Caco-2 (cell line): ENCODE data around the gene C10orf67. TPM values are rescaled to one million over a fixed set of nuclear protein-coding genes. Genes with fewer than 3 reads are reported as not detected.

Source experiments
- BruUV-seq: library from RNA; stranded (reverse); fragments of 400-500 nt; replicated peaks from 2 replicates; lab custom pipeline; 2021; lab: Mats Ljungman, UMichigan
- CTCF ChIA-PET: fragments of 300-600 bp; sonication (Branson Sonifier 250); formaldehyde crosslinking; loops from one replicate; lab custom pipeline; 2022; ENCODE audit warnings: antibody characterized with exemption; lab: Charles Lee
- POLR2A ChIA-PET: fragments of 300-600 bp; sonication (Branson Sonifier 250); formaldehyde crosslinking; loops from one replicate; lab custom pipeline; 2022; ENCODE audit warnings: antibody characterized with exemption; lab: Charles Lee
- DNase-seq, 2 experiments: peaks; one replicate each; pipeline versions ENCODE4 v3.0.0 to v3.0.0-alpha.2; 2020 to 2022
- H3K27me3 ChIP-seq: replicated peaks from 2 replicates; pipeline ENCODE4 v1.6.0; 2011; ENCODE audit warnings: low read length; ENCODE audit not compliant: control insufficient read depth, insufficient read depth
- H3K36me3 ChIP-seq: 2 replicates; pipeline ENCODE4 v1.5.1; 2011; ENCODE audit warnings: low read length; ENCODE audit not compliant: control insufficient read depth, insufficient read depth
- H3K4me1 ChIP-seq: fragments of 250-450 bp; sonication (Bioruptor Pico); 2 replicates; pipeline ENCODE4 v1.5.1; 2020; ENCODE audit warnings: mild to moderate bottlenecking
- H3K4me3 ChIP-seq: 2 replicates; pipeline ENCODE4 v1.5.1; 2011; ENCODE audit warnings: low read depth, mild to moderate bottlenecking, control low read depth, low read length
- H3K9me3 ChIP-seq: fragments of 250-450 bp; sonication (Bioruptor Pico); 2 replicates; pipeline ENCODE4 v1.5.1; 2020; ENCODE audit warnings: mild to moderate bottlenecking, moderate library complexity
- H3K27ac Mint-ChIP-seq: one replicate; pipeline ENCODE4 v1.8.0; 2022; ENCODE audit warnings: mixed read lengths; ENCODE audit not compliant: unreplicated experiment
- H3K27me3 Mint-ChIP-seq: one replicate; pipeline ENCODE4 v1.8.0; 2022; ENCODE audit warnings: mixed read lengths; ENCODE audit not compliant: insufficient read depth, unreplicated experiment
- H3K36me3 Mint-ChIP-seq: one replicate; pipeline ENCODE4 v1.8.0; 2022; ENCODE audit warnings: mild to moderate bottlenecking, mixed read lengths; ENCODE audit not compliant: insufficient read depth, unreplicated experiment
- H3K4me1 Mint-ChIP-seq: one replicate; pipeline ENCODE4 v1.8.0; 2022; ENCODE audit warnings: low read depth, mixed read lengths; ENCODE audit not compliant: unreplicated experiment
- H3K4me3 Mint-ChIP-seq: one replicate; pipeline ENCODE4 v1.8.0; 2022; ENCODE audit warnings: mild to moderate bottlenecking, moderate library complexity, mixed read lengths; ENCODE audit not compliant: unreplicated experiment
- H3K9me3 Mint-ChIP-seq: one replicate; pipeline ENCODE4 v1.8.0; 2022; ENCODE audit warnings: mixed read lengths; ENCODE audit not compliant: unreplicated experiment
- CTCF ChIP-seq, 2 experiments: fragments of 200-600 bp in 1 of 2; IDR thresholded peaks; 1 replicate in 1 of 2; 2 replicates in 1 of 2; pipeline versions ENCODE4 v1.5.1 to v1.8.0; 2011 to 2022; ENCODE audit warnings: antibody characterized with exemption in 1 of 2, control low read depth in 1 of 2, inconsistent platforms in 1 of 2, low read depth in 1 of 2, low read length in 1 of 2, mild to moderate bottlenecking in 1 of 2, moderate library complexity in 1 of 2; ENCODE audit not compliant: insufficient read depth in 1 of 2, severe bottlenecking in 1 of 2, unreplicated experiment in 1 of 2
- intact Hi-C: fragments of 100-400 bp; cut with micrococcal nuclease; formaldehyde crosslinking; loops from one replicate; pipeline ENCODE4 v1.10.0; 2022; ENCODE audit not compliant: unreplicated experiment
- total RNA-seq: library from RNA; stranded (reverse); gene quantifications from 2 replicates; pipeline ENCODE4 v1.2.3, GENCODE V29; 2022

Gene C10orf67
- total RNA-seq, 1 experiment from 2014 or later, result not detected

- intact Hi-C loops, result no loop called here
Observed at GRCh38 chr10:23318359-23318758, 26.2 kb downstream of the C10orf67 start.

GRCh38 chr10:23317416-23317815 lies 27.2 kb downstream of the C10orf67 start:
- CTCF ChIA-PET, result interaction anchor here (1.2 kb wide), 1 partner anchor 58 kb away, joined by 8 read pairs; no protein-coding TSS in a partner anchor
- Mint-ChIP-seq H3K27ac (no peak overlapping the region), H3K9me3 (no peaks in the 10 kb centered on the region), H3K4me3 (no peak overlapping the region), H3K4me1 (no peaks in the 10 kb centered on the region), H3K27me3 (peaks cover 3% of the 10 kb centered on the region), H3K36me3 (no peaks in the 10 kb centered on the region)
- BruUV-seq, result no TSS peak
- DNase-seq, result no peak
- Histone ChIP-seq H3K36me3 (no peaks in the 10 kb centered on the region; the same call in 1 of the 2 replicates), H3K9me3 (no peaks in the 10 kb centered on the region), H3K4me1 (no peaks in the 10 kb centered on the region), H3K27me3 (no peaks in the 10 kb centered on the region), H3K4me3 (no peak overlapping the region)
- intact Hi-C loops, result no loop called here
- no peak for TF ChIP-seq CTCF (IDR thresholded peaks at IDR 0.05; ENCODE audit: insufficient read depth in 1 of 2, low read depth in 1 of 2, low read length in 1 of 2, severe bottlenecking in 1 of 2, unreplicated experiment in 1 of 2)
- POLR2A ChIA-PET, result no interaction called here

More at GRCh38 chr10:23318359-23318758, 26.2 kb downstream of the C10orf67 start:
- Histone ChIP-seq H3K9me3 (no peaks in the 10 kb centered on the region), H3K4me3 (no peak overlapping the region), H3K36me3 (no peaks in the 10 kb centered on the region; the same call in 1 of the 2 replicates), H3K4me1 (no peaks in the 10 kb centered on the region), H3K27me3 (no peaks in the 10 kb centered on the region)
- no TSS peak for BruUV-seq
- no peak for TF ChIP-seq CTCF (IDR thresholded peaks at IDR 0.05; ENCODE audit: insufficient read depth in 1 of 2, low read depth in 1 of 2, low read length in 1 of 2, severe bottlenecking in 1 of 2, unreplicated experiment in 1 of 2)
- CTCF ChIA-PET, result interaction anchor here (1.2 kb wide), 1 partner anchor 57 kb away, joined by 8 read pairs; no protein-coding TSS in a partner anchor
- H3K36me3 Mint-ChIP-seq, result no peaks in the 10 kb centered on the region
- no peak for DNase-seq
- no peaks in the 10 kb centered on the region for H3K4me1 Mint-ChIP-seq
- H3K27ac Mint-ChIP-seq, result no peak overlapping the region
- H3K27me3 Mint-ChIP-seq, result no peaks in the 10 kb centered on the region
- no peak overlapping the region for H3K4me3 Mint-ChIP-seq
- H3K9me3 Mint-ChIP-seq, result no peaks in the 10 kb centered on the region
- POLR2A ChIA-PET, result no interaction called here

GRCh38 chr10:23316406-23316805 lies 28.2 kb downstream of the C10orf67 start:
- Histone ChIP-seq H3K36me3 (no peaks in the 10 kb centered on the region; the same call in 1 of the 2 replicates), H3K4me1 (no peaks in the 10 kb centered on the region), H3K9me3 (no peaks in the 10 kb centered on the region), H3K27me3 (no peaks in the 10 kb centered on the region), H3K4me3 (no peak overlapping the region)
- peaks cover 5% of the 10 kb centered on the region for H3K27me3 Mint-ChIP-seq
- BruUV-seq, result no TSS peak
- ChIA-PET POLR2A (no interaction called here), CTCF (interaction anchor here (2.5 kb wide), 1 partner anchor 158 kb away, joined by 13 read pairs; no protein-coding TSS in a partner anchor)
- no peak for TF ChIP-seq CTCF (IDR thresholded peaks at IDR 0.05; ENCODE audit: insufficient read depth in 1 of 2, low read depth in 1 of 2, low read length in 1 of 2, severe bottlenecking in 1 of 2, unreplicated experiment in 1 of 2)
- intact Hi-C loops, result no loop called here
- no peaks in the 10 kb centered on the region for H3K36me3 Mint-ChIP-seq
- no peak for DNase-seq
- H3K4me1 Mint-ChIP-seq, result no peaks in the 10 kb centered on the region
- H3K27ac Mint-ChIP-seq, result no peak overlapping the region
- H3K4me3 Mint-ChIP-seq, result no peak overlapping the region
- H3K9me3 Mint-ChIP-seq, result no peaks in the 10 kb centered on the region
